HEK293 (cell line): ENCODE measurements around the gene HEATR9.

Source experiments
- CTCF ChIA-PET: fragments of 350-600 bp; formaldehyde crosslinking; extraction: SDS; loops from one replicate; lab custom pipeline; 2021; ENCODE audit warnings: antibody characterized with exemption; lab: Yijun Ruan, JAX
- POLR2A ChIA-PET: fragments of 300-600 bp; formaldehyde crosslinking; extraction: SDS; loops from one replicate; lab custom pipeline; 2020; ENCODE audit warnings: antibody characterized with exemption, inconsistent platforms; lab: Yijun Ruan, JAX
- H3K27ac ChIP-seq: fragments of 200-500 bp; sonication (Bioruptor generic); 2 replicates; pipeline ENCODE4 v1.5.1; 2014; ENCODE audit warnings: low read depth, low read length, control low read depth, inconsistent platforms; ENCODE audit errors: extremely low read depth
- H3K36me3 ChIP-seq, 2 experiments: fragments of 200-500 bp in 1 of 2; sonication (Bioruptor generic) in 1 of 2; 1 replicate in 1 of 2; 2 replicates in 1 of 2; pipeline ENCODE4 v1.5.1; 2014 to 2017; ENCODE audit warnings: inconsistent platforms in 2 of 2, low read length in 2 of 2; ENCODE audit not compliant: control insufficient read depth in 2 of 2, insufficient read depth in 1 of 2
- H3K4me1 ChIP-seq: fragments of 200-500 bp; sonication (Bioruptor generic); 2 replicates; pipeline ENCODE4 v1.5.1; 2014; ENCODE audit warnings: mild to moderate bottlenecking, low read length, inconsistent platforms; ENCODE audit not compliant: control insufficient read depth, insufficient read depth
- H3K4me3 ChIP-seq: 2 replicates; pipeline ENCODE4 v1.5.1; 2011; ENCODE audit warnings: low read depth, mild to moderate bottlenecking, control low read depth, low read length, moderate library complexity
- H3K9me3 ChIP-seq: fragments of 200-500 bp; sonication (Bioruptor generic); 2 replicates; pipeline ENCODE4 v1.5.1; 2014; ENCODE audit warnings: low read depth, low read length, inconsistent platforms; ENCODE audit not compliant: control insufficient read depth, insufficient read depth
- ATF2 ChIP-seq: fragments of 450-650 bp; formaldehyde crosslinking; IDR thresholded peaks from 2 replicates; pipeline ENCODE4 v1.5.1; 2016; ENCODE audit warnings: missing biosample characterization, missing genetic modification characterization, low read depth
- MEIS1 ChIP-seq: sonication (generic); formaldehyde crosslinking; IDR thresholded peaks from 2 replicates; pipeline ENCODE4 v1.8.1; 2022; ENCODE audit warnings: missing genetic modification reagents, mild to moderate bottlenecking, borderline replicate concordance
- OVOL3 ChIP-seq: fragments of 450-650 bp; formaldehyde crosslinking; IDR thresholded peaks from 2 replicates; pipeline ENCODE4 v1.5.1; 2016; ENCODE audit warnings: missing biosample characterization, missing genetic modification characterization
- SCRT2 ChIP-seq: fragments of 450-650 bp; formaldehyde crosslinking; IDR thresholded peaks from 2 replicates; pipeline ENCODE4 v1.5.1; 2016; ENCODE audit warnings: missing biosample characterization, missing genetic modification characterization
- SETDB1 ChIP-seq: IDR thresholded peaks from one replicate; pipeline ENCODE4 v1.6.1; 2017; ENCODE audit warnings: mild to moderate bottlenecking, low read length, moderate library complexity, mixed read lengths; ENCODE audit not compliant: insufficient read length
- TRIM28 ChIP-seq: IDR thresholded peaks from 2 replicates; pipeline ENCODE4 v1.6.1; 2011; ENCODE audit warnings: low read length, control low read depth, borderline replicate concordance
- ZBTB11 ChIP-seq: fragments of 450-650 bp; formaldehyde crosslinking; conservative IDR thresholded peaks from 2 replicates; pipeline ENCODE4 v1.5.1; 2016; ENCODE audit warnings: low read depth, missing biosample characterization, missing genetic modification characterization
- ZFP3 ChIP-seq: fragments of 450-650 bp; formaldehyde crosslinking; IDR thresholded peaks from 2 replicates; pipeline ENCODE4 v1.5.1; 2016; ENCODE audit warnings: low read depth, missing biosample characterization, missing genetic modification characterization
- ZFP69B ChIP-seq: fragments of 450-650 bp; formaldehyde crosslinking; IDR thresholded peaks from 2 replicates; pipeline ENCODE4 v1.5.1; 2016; ENCODE audit warnings: missing biosample characterization, missing genetic modification characterization
- ZNF140 ChIP-seq: fragments of 450-650 bp; formaldehyde crosslinking; IDR thresholded peaks from 2 replicates; pipeline ENCODE4 v1.5.1; 2016; ENCODE audit warnings: missing biosample characterization, missing genetic modification characterization
- ZNF155 ChIP-seq: fragments of 450-650 bp; formaldehyde crosslinking; IDR thresholded peaks from 2 replicates; pipeline ENCODE4 v1.5.1; 2016; ENCODE audit warnings: missing biosample characterization, missing genetic modification characterization
- ZNF16 ChIP-seq: fragments of 450-650 bp; formaldehyde crosslinking; IDR thresholded peaks from 2 replicates; pipeline ENCODE4 v1.5.1; 2016; ENCODE audit warnings: low read depth, missing biosample characterization, missing genetic modification characterization
- ZNF248 ChIP-seq: fragments of 450-650 bp; formaldehyde crosslinking; IDR thresholded peaks from 2 replicates; pipeline ENCODE4 v1.5.1; 2017; ENCODE audit warnings: missing biosample characterization, missing genetic modification characterization
- ZNF311 ChIP-seq: fragments of 450-650 bp; formaldehyde crosslinking; IDR thresholded peaks from 2 replicates; pipeline ENCODE4 v1.5.1; 2017; ENCODE audit warnings: missing biosample characterization, missing genetic modification characterization, borderline replicate concordance
- ZNF449 ChIP-seq: fragments of 450-650 bp; formaldehyde crosslinking; IDR thresholded peaks from 2 replicates; pipeline ENCODE4 v1.5.1; 2017; ENCODE audit warnings: missing biosample characterization, mild to moderate bottlenecking, missing genetic modification characterization, moderate library complexity
- ZNF473 ChIP-seq: fragments of 450-650 bp; formaldehyde crosslinking; IDR thresholded peaks from 2 replicates; pipeline ENCODE4 v1.5.1; 2017; ENCODE audit warnings: missing biosample characterization, missing genetic modification characterization
- ZNF555 ChIP-seq: fragments of 450-650 bp; formaldehyde crosslinking; conservative IDR thresholded peaks from 2 replicates; pipeline ENCODE4 v1.5.1; 2017; ENCODE audit warnings: missing biosample characterization, mild to moderate bottlenecking, missing genetic modification characterization, inconsistent platforms
- ZNF585B ChIP-seq: fragments of 450-650 bp; formaldehyde crosslinking; IDR thresholded peaks from 2 replicates; pipeline ENCODE4 v1.5.1; 2016; ENCODE audit warnings: missing biosample characterization, missing genetic modification characterization
- ZNF621 ChIP-seq: fragments of 450-650 bp; formaldehyde crosslinking; IDR thresholded peaks from 2 replicates; pipeline ENCODE4 v1.5.1; 2017; ENCODE audit warnings: missing biosample characterization, missing genetic modification characterization
- ZNF664 ChIP-seq: fragments of 450-650 bp; formaldehyde crosslinking; IDR thresholded peaks from 2 replicates; pipeline ENCODE4 v1.5.1; 2016; ENCODE audit warnings: missing biosample characterization, missing genetic modification characterization
- ZNF768 ChIP-seq: fragments of 450-650 bp; formaldehyde crosslinking; IDR thresholded peaks from 2 replicates; pipeline ENCODE4 v1.5.1; 2018; ENCODE audit warnings: missing biosample characterization, mild to moderate bottlenecking, missing genetic modification characterization
- ZNF792 ChIP-seq: fragments of 450-650 bp; formaldehyde crosslinking; IDR thresholded peaks from 2 replicates; pipeline ENCODE4 v1.5.1; 2016; ENCODE audit warnings: missing biosample characterization, missing genetic modification characterization
- ZSCAN30 ChIP-seq: fragments of 450-650 bp; IDR thresholded peaks from 2 replicates; pipeline ENCODE4 v1.5.1; 2018; ENCODE audit warnings: missing biosample characterization, mild to moderate bottlenecking, missing genetic modification characterization, moderate library complexity
- TF ChIP-seq, protein P1 (sequence below): fragments of 450-650 bp; formaldehyde crosslinking; IDR thresholded peaks from 2 replicates; pipeline ENCODE4 v1.5.1; 2016; ENCODE audit warnings: missing biosample characterization, missing genetic modification characterization
- TF ChIP-seq, protein P2 (sequence below): fragments of 450-650 bp; formaldehyde crosslinking; IDR thresholded peaks from 2 replicates; pipeline ENCODE4 v1.5.1; 2016; ENCODE audit warnings: missing biosample characterization, missing genetic modification characterization

Gene HEATR9

DNA sequence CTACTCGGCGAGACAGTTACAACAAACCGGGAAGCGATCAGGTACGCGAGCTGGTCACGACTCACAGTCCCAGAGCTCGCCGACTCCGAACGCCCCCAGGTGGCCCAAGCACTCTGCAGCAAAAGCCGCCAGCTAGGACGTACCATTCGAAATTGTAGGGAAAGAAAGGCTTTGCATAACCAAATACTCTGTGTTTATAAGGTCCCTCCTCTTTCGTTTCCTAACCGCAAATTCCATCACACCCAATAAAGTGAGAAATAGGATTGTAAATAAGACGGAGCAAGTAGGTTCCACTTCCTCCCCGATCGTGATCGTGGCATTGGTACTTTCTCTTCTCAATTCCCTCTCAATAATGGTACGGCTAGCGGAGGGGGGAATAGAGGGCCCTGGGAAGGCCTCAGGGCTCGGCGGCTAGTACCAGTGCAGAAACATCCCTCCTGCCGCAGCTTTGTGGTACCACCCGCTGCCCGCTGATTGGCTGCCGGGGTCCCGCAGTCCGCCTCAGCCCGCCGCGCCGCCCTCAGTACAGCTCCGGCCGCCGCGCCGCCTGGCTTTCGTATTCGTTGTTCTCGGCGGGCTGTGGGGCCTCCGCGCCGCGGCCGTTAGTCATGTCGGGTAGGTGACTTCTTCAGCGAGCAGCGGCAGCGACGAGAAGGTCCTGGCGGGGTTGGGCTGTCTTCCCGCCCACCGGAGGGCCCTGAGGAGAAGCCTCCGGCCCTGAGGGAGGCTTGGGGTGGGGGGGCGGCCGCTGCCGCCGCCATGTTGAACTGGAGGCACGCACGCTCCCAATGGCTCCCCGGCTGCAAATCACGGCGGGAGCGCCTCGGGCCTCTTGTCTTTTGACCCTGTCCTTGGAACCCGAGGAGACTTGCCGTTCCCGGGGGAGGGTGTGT lies 59.5 kb downstream of the HEATR9 start, which contains the start of gene TAF15 (continued):
- TF ChIP-seq ZNF621 (tag by site-specific recombination) (no peak), ZBTB11 (tag by site-specific recombination) (peak; percentile 55)

DNA sequence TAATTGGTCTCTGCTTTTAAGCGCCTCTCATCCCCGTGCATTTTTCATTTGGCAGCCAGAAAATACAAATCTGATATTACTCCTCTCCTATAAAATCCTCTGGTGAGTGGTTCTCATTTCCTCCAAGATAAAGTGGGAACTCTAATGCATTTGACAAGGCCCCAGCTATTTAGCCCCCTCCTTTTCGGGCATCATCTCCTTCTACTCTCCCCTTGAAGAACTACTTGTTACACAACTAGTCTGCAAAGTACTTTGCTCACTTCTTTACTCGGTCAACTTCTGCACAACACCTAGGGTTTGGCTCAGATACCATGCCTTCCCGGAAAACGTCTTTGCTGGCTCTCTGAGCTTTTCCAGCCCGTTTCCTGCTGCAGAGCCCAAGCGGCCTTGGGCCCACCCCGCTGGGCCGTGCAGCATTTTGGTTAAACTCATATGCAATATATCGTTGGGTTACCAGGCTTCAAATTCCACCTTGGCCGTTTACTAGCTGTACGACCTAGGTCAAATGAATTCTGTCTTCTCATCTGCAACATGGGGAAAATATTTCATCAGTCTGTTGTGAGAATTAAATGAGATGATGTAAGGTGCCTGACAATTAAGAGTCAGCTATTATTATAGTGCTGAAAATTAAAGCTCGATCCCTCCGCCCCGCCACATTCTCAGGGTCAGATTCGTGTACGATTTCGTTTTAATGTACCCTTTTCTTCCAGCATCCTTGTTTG lies 60.3 kb downstream of the HEATR9 start:
- Histone ChIP-seq H3K9me3 (no peaks in the 10 kb centered on the region), H3K27ac (peak overlapping the region; percentile 96), H3K36me3 (peaks cover 14 to 25% of the 10 kb centered on the region in 2 experiments), H3K4me1 (peaks cover 15% of the 10 kb centered on the region), H3K4me3 (peak overlapping the region; percentile 66)
- CTCF ChIA-PET, result interaction anchor here (0.5 to 5.8 kb wide), 30 partner anchors 9 to 322 kb away, joined by 3 to 118 read pairs (median 4); partner anchors contain the start of genes C17orf50 and PEX12
- POLR2A ChIA-PET, result interaction anchor here (0.6 to 3.2 kb wide), 39 partner anchors 8 to 745 kb away, joined by 3 to 85 read pairs (median 5); partner anchors contain the start of genes MMP28, PEX12, RASL10B and RDM1
- TF ChIP-seq TRIM28 (peak; percentile 37; the same call in 1 of the 2 replicates), ZFP3 (tag by site-specific recombination) (peak; percentile 76), ZFP69B (tag by site-specific recombination) (0 out of 2 replicates have a peak, but pooled peaks have one; percentile 63), ZNF155 (no peak), ZNF473 (tag by site-specific recombination) (no peak), ZNF311 (no peak), ZNF664 (tag by site-specific recombination) (peak; percentile 100), ZNF585B (tag by site-specific recombination) (no peak), ZNF140 (tag by site-specific recombination) (no peak), OVOL3 (tag by site-specific recombination) (peak; percentile 25; the same call in 1 of the 2 replicates), ZNF768 (tag by site-specific recombination) (peak; percentile 48; the same call in 1 of the 2 replicates), ATF2 (tag by site-specific recombination) (peak; percentile 63), ZSCAN30 (no peak; the same call in 1 of the 2 replicates), SCRT2 (tag by site-specific recombination) (peak; percentile 73), ZNF792 (tag by site-specific recombination) (no peak), ZNF16 (tag by site-specific recombination) (no peak), ZNF555 (tag by site-specific recombination) (no peak), ZNF248 (no peak), MEIS1 (CRISPR knock-in tag) (no peak), SETDB1 (peak; percentile 15), ZNF449 (tag by site-specific recombination) (0 out of 2 replicates have a peak, but pooled peaks have one; percentile 66)
- TF ChIP-seq, protein P1, sequence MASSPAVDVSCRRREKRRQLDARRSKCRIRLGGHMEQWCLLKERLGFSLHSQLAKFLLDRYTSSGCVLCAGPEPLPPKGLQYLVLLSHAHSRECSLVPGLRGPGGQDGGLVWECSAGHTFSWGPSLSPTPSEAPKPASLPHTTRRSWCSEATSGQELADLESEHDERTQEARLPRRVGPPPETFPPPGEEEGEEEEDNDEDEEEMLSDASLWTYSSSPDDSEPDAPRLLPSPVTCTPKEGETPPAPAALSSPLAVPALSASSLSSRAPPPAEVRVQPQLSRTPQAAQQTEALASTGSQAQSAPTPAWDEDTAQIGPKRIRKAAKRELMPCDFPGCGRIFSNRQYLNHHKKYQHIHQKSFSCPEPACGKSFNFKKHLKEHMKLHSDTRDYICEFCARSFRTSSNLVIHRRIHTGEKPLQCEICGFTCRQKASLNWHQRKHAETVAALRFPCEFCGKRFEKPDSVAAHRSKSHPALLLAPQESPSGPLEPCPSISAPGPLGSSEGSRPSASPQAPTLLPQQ (tag by site-specific recombination), result peak; percentile 29
- TF ChIP-seq, protein P2, sequence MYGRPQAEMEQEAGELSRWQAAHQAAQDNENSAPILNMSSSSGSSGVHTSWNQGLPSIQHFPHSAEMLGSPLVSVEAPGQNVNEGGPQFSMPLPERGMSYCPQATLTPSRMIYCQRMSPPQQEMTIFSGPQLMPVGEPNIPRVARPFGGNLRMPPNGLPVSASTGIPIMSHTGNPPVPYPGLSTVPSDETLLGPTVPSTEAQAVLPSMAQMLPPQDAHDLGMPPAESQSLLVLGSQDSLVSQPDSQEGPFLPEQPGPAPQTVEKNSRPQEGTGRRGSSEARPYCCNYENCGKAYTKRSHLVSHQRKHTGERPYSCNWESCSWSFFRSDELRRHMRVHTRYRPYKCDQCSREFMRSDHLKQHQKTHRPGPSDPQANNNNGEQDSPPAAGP (tag by site-specific recombination), result no peak
